ENCODE measurements around the gene RAB11A. TPM values are rescaled to one million over a fixed set of nuclear protein-coding genes. Genes with fewer than 3 reads are reported as not detected.

RAB11A gene
- total RNA-seq, 2 experiments from 2014 or later, result 98.5 to 102 TPM

GRCh38 chr15:65875458-65875857 lies 6.2 kb downstream of the RAB11A start:
- no peak overlapping the region for H3K4me3 ChIP-seq (ENCODE audit: low read length)
- ATAC-seq (ENCODE audit: poor library complexity) (no peak), DNase-seq (no peak)
- H3K27me3 ChIP-seq (ENCODE audit: control insufficient read depth in 1 of 2, insufficient read depth in 2 of 2, low read length in 2 of 2), result no peaks in the 10 kb centered on the region
- no peaks in the 10 kb centered on the region for H3K27me3 Mint-ChIP-seq
- peaks cover 68% of the 10 kb centered on the region for H3K36me3 Mint-ChIP-seq (ENCODE audit: low read depth)
- CTCF ChIA-PET, result interaction anchor here (1.1 kb wide), 1 partner anchor 13 kb away, joined by 3 read pairs; no protein-coding TSS in a partner anchor
- H3K36me3 ChIP-seq (ENCODE audit: insufficient read depth, low read length), result peaks cover 38% of the 10 kb centered on the region
- H3K9me3 Mint-ChIP-seq, result no peaks in the 10 kb centered on the region
- intact Hi-C loops (cut with DNase I, micrococcal nuclease), result loop anchor here in 1 of 2 experiments (10.0 kb wide), 1 partner anchor 629 kb away; the partner anchor contains the start of genes RPL4 and ZWILCH
- TF ChIP-seq CTCF (IDR thresholded peaks at IDR 0.05), result no peak
- no peak overlapping the region for H3K27ac ChIP-seq (ENCODE audit: low read depth in 1 of 2, low read length in 2 of 2)
- no peak overlapping the region for H3K27ac Mint-ChIP-seq
- H3K4me1 ChIP-seq (ENCODE audit: insufficient read depth, low read length), result peaks cover 12% of the 10 kb centered on the region
- no peak overlapping the region for H3K4me3 Mint-ChIP-seq
- no peaks in the 10 kb centered on the region for H3K9me3 ChIP-seq (ENCODE audit: control insufficient read depth in 1 of 2, insufficient read depth in 1 of 2, low read length in 2 of 2)
- H3K4me1 Mint-ChIP-seq (ENCODE audit: low read depth), result peaks cover 46% of the 10 kb centered on the region
- POLR2A ChIA-PET, result no interaction called here

- intact Hi-C loops (cut with DNase I, micrococcal nuclease), result loop anchor here in 1 of 2 experiments (10.0 kb wide), 1 partner anchor 627 kb away; the partner anchor contains the start of genes RPL4 and ZWILCH
- H3K36me3 Mint-ChIP-seq (ENCODE audit: low read depth), result peaks cover 78% of the 10 kb centered on the region
- H3K27me3 ChIP-seq (ENCODE audit: control insufficient read depth in 1 of 2, insufficient read depth in 2 of 2, low read length in 2 of 2), result no peaks in the 10 kb centered on the region
- H3K4me3 Mint-ChIP-seq, result no peak overlapping the region
- ChIA-PET POLR2A (interaction anchor here (5.9 kb wide), 1 partner anchor 8 kb away, joined by 71 read pairs; the partner anchor contains the start of gene RAB11A), CTCF (interaction anchor here (2.3 kb wide), 1 partner anchor 9 kb away, joined by 5 read pairs; the partner anchor contains the start of gene RAB11A)
- H3K9me3 Mint-ChIP-seq, result no peaks in the 10 kb centered on the region
- no peak overlapping the region for H3K4me3 ChIP-seq (ENCODE audit: low read length)
- no peaks in the 10 kb centered on the region for H3K9me3 ChIP-seq (ENCODE audit: control insufficient read depth in 1 of 2, insufficient read depth in 1 of 2, low read length in 2 of 2)
- no peak overlapping the region for H3K27ac Mint-ChIP-seq
- peaks cover 51% of the 10 kb centered on the region for H3K4me1 Mint-ChIP-seq (ENCODE audit: low read depth)
- H3K4me1 ChIP-seq (ENCODE audit: insufficient read depth, low read length), result peaks cover 8% of the 10 kb centered on the region
- peaks cover 48% of the 10 kb centered on the region for H3K36me3 ChIP-seq (ENCODE audit: insufficient read depth, low read length)
- DNase-seq, result no peak
- no peak for TF ChIP-seq CTCF (IDR thresholded peaks at IDR 0.05)
- no peak overlapping the region for H3K27ac ChIP-seq (ENCODE audit: low read depth in 1 of 2, low read length in 2 of 2)
- no peaks in the 10 kb centered on the region for H3K27me3 Mint-ChIP-seq
- ATAC-seq (ENCODE audit: poor library complexity), result no peak
These were observed 8.5 kb downstream of the RAB11A start for GRCh38 chr15:65877749-65878148.

GRCh38 chr15:65881766-65882434 lies 12.6 kb downstream of the RAB11A start:
- no peak overlapping the region for H3K4me3 ChIP-seq (ENCODE audit: low read length)
- H3K9me3 ChIP-seq (ENCODE audit: control insufficient read depth in 1 of 2, insufficient read depth in 1 of 2, low read length in 2 of 2), result no peaks in the 10 kb centered on the region
- H3K27me3 ChIP-seq (ENCODE audit: control insufficient read depth in 1 of 2, insufficient read depth in 2 of 2, low read length in 2 of 2), result no peaks in the 10 kb centered on the region
- H3K36me3 ChIP-seq (ENCODE audit: insufficient read depth, low read length), result peaks cover 61% of the 10 kb centered on the region
- peak overlapping the region; percentile 89 for H3K27ac Mint-ChIP-seq
- TF ChIP-seq CTCF (IDR thresholded peaks at IDR 0.05), result no peak
- H3K27me3 Mint-ChIP-seq, result no peaks in the 10 kb centered on the region
- DNase-seq, result peak in 2 of 14 experiments; percentile 23 to 29
- H3K4me1 Mint-ChIP-seq (ENCODE audit: low read depth), result peaks cover 66% of the 10 kb centered on the region
- POLR2A ChIA-PET, result interaction anchor here (0.6 to 5.9 kb wide), 5 partner anchors 8 to 63 kb away, joined by 3 to 71 read pairs (median 3); partner anchors contain the start of gene RAB11A
- CTCF ChIA-PET, result interaction anchor here (0.7 to 1.7 kb wide), 4 partner anchors 12 to 505 kb away, joined by 3 to 8 read pairs (median 3); partner anchors contain the start of genes MAP2K1 and RAB11A
- peaks cover 12% of the 10 kb centered on the region for H3K4me1 ChIP-seq (ENCODE audit: insufficient read depth, low read length)
- intact Hi-C loops (cut with DNase I, micrococcal nuclease), result loop anchor here (10.0 kb wide), 1 partner anchor 413 kb away; the partner anchor contains the start of gene DIS3L (in 2 of the 2)
- peak; percentile 32 for ATAC-seq (ENCODE audit: poor library complexity)
- H3K9me3 Mint-ChIP-seq, result no peaks in the 10 kb centered on the region
- peak overlapping the region; percentile 27 for H3K4me3 Mint-ChIP-seq
- peaks cover 88% of the 10 kb centered on the region for H3K36me3 Mint-ChIP-seq (ENCODE audit: low read depth)
- no peak overlapping the region for H3K27ac ChIP-seq (ENCODE audit: low read depth in 1 of 2, low read length in 2 of 2)

Data from CD4-positive, alpha-beta T cell (primary cell).